Amygdala (tissue), 56 donors: ENCODE results near the gene AP2S1.
A peak's percentile ranks its signal among the peaks of the same experiment; 100 is the strongest.
"Not testable (repeated sequence)": the region's sequence is repeated elsewhere in the genome, so short reads cannot be mapped to it uniquely, and the experiment has no call there.

Experiments used
- DNase-seq, 56 donors: peaks; one replicate each; lab custom pipeline; 2025; lab: John Stamatoyannopoulos, UW

AP2S1 gene

GRCh38 chr19:46812977-46813838, 37.4 kb downstream of the AP2S1 start:
- DNase-seq = no peak

- DNase-seq = no peak
Measured at GRCh38 chr19:46809534-46810272, 40.9 kb downstream of the AP2S1 start.

GRCh38 chr19:46806656-46807055, 44.0 kb downstream of the AP2S1 start:
- peak in 3 of 56 donors; percentile 11 to 30 (median 14) for DNase-seq

GRCh38 chr19:46804432-46804831, 46.2 kb downstream of the AP2S1 start:
- not testable (repeated sequence) for DNase-seq

- no peak for DNase-seq
Measured at GRCh38 chr19:46803555-46803954, 47.1 kb downstream of the AP2S1 start.

GRCh38 chr19:46802152-46802551, 48.5 kb downstream of the AP2S1 start:
- no peak for DNase-seq

- no peak for DNase-seq
Measured at GRCh38 chr19:46798713-46799112, 51.9 kb downstream of the AP2S1 start.

- no peak for DNase-seq
Measured at GRCh38 chr19:46797881-46798280, 52.8 kb downstream of the AP2S1 start.

- no peak for DNase-seq
Measured at GRCh38 chr19:46791944-46792343, 58.7 kb downstream of the AP2S1 start.

GRCh38 chr19:46789371-46789770, 61.3 kb downstream of the AP2S1 start:
- no peak for DNase-seq

GRCh38 chr19:46788968-46789338, 61.7 kb downstream of the AP2S1 start:
- no peak for DNase-seq

- peak in 50 of 56 donors; percentile 5 to 91 (median 56) for DNase-seq
Measured at GRCh38 chr19:46788262-46788967, 62.2 kb downstream of the AP2S1 start, which contains the start of gene SLC1A5. Gene SLC1A5, minus strand, starts transcription at chr19:46788594. Its CDS starts 629 bp downstream, at chr19:46787965.
